ENCODE results near the gene TBC1D22A.
A peak's percentile ranks its signal among the peaks of the same experiment; 100 is the strongest.

The TBC1D22A gene

DNA sequence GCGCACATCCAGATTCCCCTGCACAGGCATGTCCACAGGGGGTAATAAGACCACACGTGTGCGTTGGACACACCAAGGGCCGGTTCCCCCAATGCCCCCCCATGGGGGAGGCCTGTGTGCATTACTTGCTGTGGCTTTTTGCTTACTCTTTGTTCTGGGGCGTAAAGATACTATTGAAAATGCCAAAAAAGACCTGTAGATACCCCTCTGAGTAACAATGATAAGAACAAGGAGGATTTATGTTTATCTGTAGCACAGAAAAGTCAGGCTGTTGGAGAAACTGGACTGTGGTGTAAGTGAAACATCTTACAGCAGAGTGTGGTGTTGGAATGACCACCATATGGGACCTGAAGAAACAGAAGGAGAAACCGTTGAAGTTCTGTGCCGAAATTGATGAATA lies 103.2 kb downstream of the TBC1D22A start:
- Histone ChIP-seq H3K27ac (ENCODE audit: low read depth, low read length) (no peak overlapping the region), H3K4me1 (ENCODE audit: control insufficient read depth, low read depth, low read length) (no peaks in the 10 kb centered on the region), H2BK15ac (replicated peaks; ENCODE audit: low read depth) (no peak overlapping the region), H4K5ac (ENCODE audit: low read length) (no peak overlapping the region), H2BK5ac (ENCODE audit: low read length) (no peak overlapping the region), H2BK120ac (ENCODE audit: low read depth, low read length) (no peak overlapping the region), H3K4me3 (ENCODE audit: low read length) (no peak overlapping the region), H3K79me2 (ENCODE audit: control insufficient read depth, insufficient read depth, low read length) (no peaks in the 10 kb centered on the region), H3K4me2 (ENCODE audit: low read length) (no peak overlapping the region), H3K79me1 (ENCODE audit: low read length) (peaks cover 5% of the 10 kb centered on the region), H4K8ac (ENCODE audit: low read depth, low read length) (no peak overlapping the region), H3K56ac (ENCODE audit: low read length) (no peak overlapping the region), H3K36me3 (ENCODE audit: control insufficient read depth, insufficient read depth, low read length) (no peaks in the 10 kb centered on the region), H3K4ac (ENCODE audit: low read depth, low read length) (no peak overlapping the region), H3K9ac (ENCODE audit: low read length) (no peak overlapping the region), H2AK5ac (ENCODE audit: low read length) (no peak overlapping the region), H3K18ac (ENCODE audit: low read length) (no peak overlapping the region), H3K27me3 (ENCODE audit: insufficient read depth, low read length, poor library complexity) (no peaks in the 10 kb centered on the region), H3K23ac (ENCODE audit: low read length) (no peak overlapping the region)
- DNase-seq: no peak
- WGBS (ENCODE audit: extremely low coverage, insufficient coverage, low lambda C conversion rate): no CpG with 5 or more reads among the region's 7 CpGs

GRCh38 chr22:46866591-46866990 lies 104.1 kb downstream of the TBC1D22A start:
- H3K9ac ChIP-seq (ENCODE audit: low read length): no peak overlapping the region
- H3K4ac ChIP-seq (ENCODE audit: low read depth, low read length): no peak overlapping the region
- peak; percentile 69 for DNase-seq
- H3K56ac ChIP-seq (ENCODE audit: low read length): no peak overlapping the region
- H3K27me3 ChIP-seq (ENCODE audit: insufficient read depth, low read length, poor library complexity): no peaks in the 10 kb centered on the region
- H3K79me2 ChIP-seq (ENCODE audit: control insufficient read depth, insufficient read depth, low read length): no peaks in the 10 kb centered on the region
- no peak overlapping the region for H2AK5ac ChIP-seq (ENCODE audit: low read length)
- H4K5ac ChIP-seq (ENCODE audit: low read length): no peak overlapping the region
- H2BK15ac ChIP-seq (replicated peaks; ENCODE audit: low read depth): no peak overlapping the region
- peaks cover 5% of the 10 kb centered on the region for H3K79me1 ChIP-seq (ENCODE audit: low read length)
- H3K18ac ChIP-seq (ENCODE audit: low read length): no peak overlapping the region
- no CpG with 5 or more reads among the region's 8 CpGs for WGBS (ENCODE audit: extremely low coverage, insufficient coverage, low lambda C conversion rate)
- no peak overlapping the region for H2BK5ac ChIP-seq (ENCODE audit: low read length)
- no peak overlapping the region for H3K23ac ChIP-seq (ENCODE audit: low read length)
- no peak overlapping the region for H3K4me3 ChIP-seq (ENCODE audit: low read length)
- H3K36me3 ChIP-seq (ENCODE audit: control insufficient read depth, insufficient read depth, low read length): no peaks in the 10 kb centered on the region
- H4K8ac ChIP-seq (ENCODE audit: low read depth, low read length): no peak overlapping the region
- H2BK120ac ChIP-seq (ENCODE audit: low read depth, low read length): no peak overlapping the region
- H3K27ac ChIP-seq (ENCODE audit: low read depth, low read length): no peak overlapping the region
- H3K4me2 ChIP-seq (ENCODE audit: low read length): no peak overlapping the region
- no peaks in the 10 kb centered on the region for H3K4me1 ChIP-seq (ENCODE audit: control insufficient read depth, low read depth, low read length)

GRCh38 chr22:46867106-46867505 lies 104.7 kb downstream of the TBC1D22A start:
- WGBS (ENCODE audit: extremely low coverage, insufficient coverage, low lambda C conversion rate): no CpG with 5 or more reads among the region's 4 CpGs
- H3K56ac ChIP-seq (ENCODE audit: low read length): no peak overlapping the region

GRCh38 chr22:46869329-46869728 lies 106.9 kb downstream of the TBC1D22A start:
- Histone ChIP-seq H3K18ac (ENCODE audit: low read length) (no peak overlapping the region), H2BK5ac (ENCODE audit: low read length) (no peak overlapping the region), H3K4ac (ENCODE audit: low read depth, low read length) (no peak overlapping the region), H2BK120ac (ENCODE audit: low read depth, low read length) (no peak overlapping the region), H3K56ac (ENCODE audit: low read length) (no peak overlapping the region), H3K4me3 (ENCODE audit: low read length) (no peak overlapping the region), H3K9ac (ENCODE audit: low read length) (no peak overlapping the region), H3K23ac (ENCODE audit: low read length) (no peak overlapping the region), H3K36me3 (ENCODE audit: control insufficient read depth, insufficient read depth, low read length) (no peaks in the 10 kb centered on the region), H2AK5ac (ENCODE audit: low read length) (no peak overlapping the region), H3K4me2 (ENCODE audit: low read length) (no peak overlapping the region), H3K27me3 (ENCODE audit: insufficient read depth, low read length, poor library complexity) (no peaks in the 10 kb centered on the region), H2BK15ac (replicated peaks; ENCODE audit: low read depth) (no peak overlapping the region), H3K79me2 (ENCODE audit: control insufficient read depth, insufficient read depth, low read length) (no peaks in the 10 kb centered on the region), H3K79me1 (ENCODE audit: low read length) (peaks cover 2% of the 10 kb centered on the region), H4K5ac (ENCODE audit: low read length) (no peak overlapping the region), H3K27ac (ENCODE audit: low read depth, low read length) (no peak overlapping the region), H3K4me1 (ENCODE audit: control insufficient read depth, low read depth, low read length) (no peaks in the 10 kb centered on the region), H4K8ac (ENCODE audit: low read depth, low read length) (no peak overlapping the region)
- no CpG with 5 or more reads among the region's 5 CpGs for WGBS (ENCODE audit: extremely low coverage, insufficient coverage, low lambda C conversion rate)
- DNase-seq: no peak

More at GRCh38 chr22:46867106-46867505, 104.7 kb downstream of the TBC1D22A start:
- no peak for DNase-seq
- Histone ChIP-seq H3K23ac (ENCODE audit: low read length) (no peak overlapping the region), H3K36me3 (ENCODE audit: control insufficient read depth, insufficient read depth, low read length) (no peaks in the 10 kb centered on the region), H2BK120ac (ENCODE audit: low read depth, low read length) (no peak overlapping the region), H3K18ac (ENCODE audit: low read length) (no peak overlapping the region), H3K4me3 (ENCODE audit: low read length) (no peak overlapping the region), H2BK5ac (ENCODE audit: low read length) (no peak overlapping the region), H3K4me2 (ENCODE audit: low read length) (no peak overlapping the region), H3K9ac (ENCODE audit: low read length) (no peak overlapping the region), H3K79me2 (ENCODE audit: control insufficient read depth, insufficient read depth, low read length) (no peaks in the 10 kb centered on the region), H4K8ac (ENCODE audit: low read depth, low read length) (no peak overlapping the region), H3K4me1 (ENCODE audit: control insufficient read depth, low read depth, low read length) (no peaks in the 10 kb centered on the region), H2BK15ac (replicated peaks; ENCODE audit: low read depth) (no peak overlapping the region), H3K79me1 (ENCODE audit: low read length) (peaks cover 3% of the 10 kb centered on the region), H2AK5ac (ENCODE audit: low read length) (no peak overlapping the region), H3K4ac (ENCODE audit: low read depth, low read length) (no peak overlapping the region), H4K5ac (ENCODE audit: low read length) (no peak overlapping the region), H3K27ac (ENCODE audit: low read depth, low read length) (no peak overlapping the region), H3K27me3 (ENCODE audit: insufficient read depth, low read length, poor library complexity) (no peaks in the 10 kb centered on the region)

DNA sequence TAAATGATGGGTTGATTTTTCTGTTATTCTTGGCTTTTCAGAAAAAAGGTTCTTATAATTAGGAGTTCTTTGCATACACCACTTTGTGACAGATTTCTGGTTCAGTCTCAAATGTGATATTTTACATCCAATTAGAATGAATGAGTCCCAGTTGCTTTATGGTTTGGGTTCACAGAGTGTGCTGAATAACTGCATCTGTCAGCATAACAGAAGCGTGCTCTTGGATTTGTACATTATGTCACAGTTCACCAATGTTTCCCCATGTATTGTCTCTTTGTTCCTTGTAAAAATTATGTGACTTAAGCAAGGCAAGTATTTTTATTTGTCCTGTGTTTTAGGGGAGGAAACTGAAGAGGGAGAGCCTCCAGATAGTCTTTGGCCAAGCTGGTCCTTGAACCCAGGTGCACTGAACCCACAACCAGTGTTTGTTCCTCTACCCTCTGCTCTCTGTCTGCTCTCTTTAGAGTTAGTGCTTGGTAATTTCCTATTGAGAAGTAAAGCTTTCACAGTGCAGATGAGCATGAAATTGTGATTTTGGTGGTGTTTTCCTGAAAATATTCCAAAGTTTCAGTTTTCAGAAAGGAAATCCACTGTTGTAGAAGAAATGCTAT lies 107.5 kb downstream of the TBC1D22A start:
- Histone ChIP-seq H3K18ac (ENCODE audit: low read length) (no peak overlapping the region), H3K79me2 (ENCODE audit: control insufficient read depth, insufficient read depth, low read length) (no peaks in the 10 kb centered on the region), H3K27ac (ENCODE audit: low read depth, low read length) (no peak overlapping the region), H4K5ac (ENCODE audit: low read length) (no peak overlapping the region), H4K8ac (ENCODE audit: low read depth, low read length) (no peak overlapping the region), H2BK5ac (ENCODE audit: low read length) (no peak overlapping the region), H3K56ac (ENCODE audit: low read length) (no peak overlapping the region), H3K4me1 (ENCODE audit: control insufficient read depth, low read depth, low read length) (no peaks in the 10 kb centered on the region), H3K79me1 (ENCODE audit: low read length) (peaks cover 2% of the 10 kb centered on the region), H3K4me2 (ENCODE audit: low read length) (no peak overlapping the region), H3K9ac (ENCODE audit: low read length) (no peak overlapping the region), H3K4me3 (ENCODE audit: low read length) (no peak overlapping the region), H2BK120ac (ENCODE audit: low read depth, low read length) (no peak overlapping the region), H3K4ac (ENCODE audit: low read depth, low read length) (no peak overlapping the region), H3K36me3 (ENCODE audit: control insufficient read depth, insufficient read depth, low read length) (no peaks in the 10 kb centered on the region), H3K23ac (ENCODE audit: low read length) (no peak overlapping the region), H3K27me3 (ENCODE audit: insufficient read depth, low read length, poor library complexity) (no peaks in the 10 kb centered on the region), H2AK5ac (ENCODE audit: low read length) (no peak overlapping the region), H2BK15ac (replicated peaks; ENCODE audit: low read depth) (no peak overlapping the region)
- no peak for DNase-seq
- no CpG with 5 or more reads among the region's 1 CpG for WGBS (ENCODE audit: extremely low coverage, insufficient coverage, low lambda C conversion rate)

GRCh38 chr22:46871826-46872225 lies 109.4 kb downstream of the TBC1D22A start:
- H3K9ac ChIP-seq (ENCODE audit: low read length): no peak overlapping the region
- H3K27ac ChIP-seq (ENCODE audit: low read depth, low read length): no peak overlapping the region
- H3K23ac ChIP-seq (ENCODE audit: low read length): no peak overlapping the region
- no peak overlapping the region for H2AK5ac ChIP-seq (ENCODE audit: low read length)
- H3K79me1 ChIP-seq (ENCODE audit: low read length): peaks cover 2% of the 10 kb centered on the region
- H3K4me1 ChIP-seq (ENCODE audit: control insufficient read depth, low read depth, low read length): no peaks in the 10 kb centered on the region
- WGBS (ENCODE audit: extremely low coverage, insufficient coverage, low lambda C conversion rate): no CpG with 5 or more reads among the region's 2 CpGs
- no peak overlapping the region for H3K4ac ChIP-seq (ENCODE audit: low read depth, low read length)
- no peak overlapping the region for H4K5ac ChIP-seq (ENCODE audit: low read length)
- no peaks in the 10 kb centered on the region for H3K36me3 ChIP-seq (ENCODE audit: control insufficient read depth, insufficient read depth, low read length)
- no peak overlapping the region for H4K8ac ChIP-seq (ENCODE audit: low read depth, low read length)
- H3K18ac ChIP-seq (ENCODE audit: low read length): no peak overlapping the region
- no peaks in the 10 kb centered on the region for H3K27me3 ChIP-seq (ENCODE audit: insufficient read depth, low read length, poor library complexity)
- H2BK5ac ChIP-seq (ENCODE audit: low read length): no peak overlapping the region
- DNase-seq: no peak
- H3K56ac ChIP-seq (ENCODE audit: low read length): no peak overlapping the region
- no peak overlapping the region for H2BK15ac ChIP-seq (replicated peaks; ENCODE audit: low read depth)
- no peak overlapping the region for H3K4me2 ChIP-seq (ENCODE audit: low read length)
- H3K4me3 ChIP-seq (ENCODE audit: low read length): no peak overlapping the region
- H3K79me2 ChIP-seq (ENCODE audit: control insufficient read depth, insufficient read depth, low read length): no peaks in the 10 kb centered on the region
- no peak overlapping the region for H2BK120ac ChIP-seq (ENCODE audit: low read depth, low read length)

All from mesendoderm (in vitro differentiated cells).